GM10847 (cell line): Measurements from ENCODE around the gene DUSP28.
A peak's percentile ranks its signal among the peaks of the same experiment; 100 is the strongest.

ENCODE experiments used
- POLR2A ChIP-seq: IDR thresholded peaks from 2 replicates; pipeline ENCODE4 v1.6.1; 2011; ENCODE audit not compliant: insufficient read length; ENCODE audit errors: extremely low read depth

The DUSP28 gene

DNA sequence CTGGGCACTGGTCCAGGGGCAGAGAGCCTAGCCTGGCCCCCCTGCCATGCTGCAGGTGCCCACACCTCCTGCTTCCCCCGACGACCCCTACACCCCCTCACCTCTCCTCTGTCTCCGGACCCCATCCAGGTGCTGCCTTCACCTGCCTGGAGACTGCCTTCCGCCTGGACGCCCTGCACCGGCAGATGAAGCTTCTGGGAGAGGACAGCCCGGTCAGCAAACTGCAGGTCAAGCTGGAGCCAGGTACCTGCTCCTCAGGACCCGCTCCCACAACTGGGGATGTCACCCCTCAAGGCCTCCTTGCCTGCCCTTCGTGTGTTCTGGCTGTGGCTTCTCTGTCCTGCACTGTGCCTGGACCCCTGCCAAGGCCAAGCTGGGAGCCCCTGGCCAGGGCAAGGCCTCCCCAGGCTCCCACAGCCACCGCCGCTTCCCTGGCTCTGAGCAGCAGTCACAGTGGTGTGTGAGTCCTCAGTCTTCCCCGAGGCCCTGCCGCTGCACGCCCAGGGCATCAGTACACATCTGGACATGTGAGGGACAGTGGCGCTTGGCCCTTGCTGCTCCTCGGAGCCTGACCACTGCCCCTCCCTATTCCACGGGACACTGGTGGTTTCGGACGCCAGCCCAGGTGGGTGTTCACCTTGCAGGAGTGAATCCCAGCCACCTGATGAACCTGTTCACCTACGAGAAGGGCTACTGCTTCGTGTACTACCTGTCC is 14.4 kb downstream of the DUSP28 start:
- no peak for TF ChIP-seq POLR2A

GRCh38 chr2:240575101-240575965 is 15.2 kb downstream of the DUSP28 start:
- TF ChIP-seq POLR2A = no peak

DNA sequence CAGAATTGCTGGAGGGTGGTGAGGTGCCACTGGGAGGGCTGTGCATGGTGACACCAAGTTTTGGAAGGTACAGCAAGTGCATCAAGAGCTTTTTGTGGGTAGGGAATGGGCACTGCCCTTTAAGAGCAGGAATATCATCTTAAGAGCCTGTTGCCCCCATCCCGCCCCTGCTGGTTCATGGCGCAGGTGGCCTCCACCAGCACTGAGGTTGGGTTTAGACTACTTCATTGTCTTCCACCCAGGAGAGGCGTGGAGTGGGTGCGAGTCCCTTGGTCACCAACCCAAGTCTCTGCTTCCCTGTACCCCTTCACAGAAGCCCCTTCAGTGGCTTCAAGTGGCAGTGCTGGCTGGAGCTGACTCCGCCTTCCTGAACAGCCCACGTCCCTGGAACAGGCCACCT is 15.9 kb downstream of the DUSP28 start:
- no peak for TF ChIP-seq POLR2A

- TF ChIP-seq POLR2A = no peak
These were observed 16.5 kb downstream of the DUSP28 start for GRCh38 chr2:240576436-240577205.

DNA sequence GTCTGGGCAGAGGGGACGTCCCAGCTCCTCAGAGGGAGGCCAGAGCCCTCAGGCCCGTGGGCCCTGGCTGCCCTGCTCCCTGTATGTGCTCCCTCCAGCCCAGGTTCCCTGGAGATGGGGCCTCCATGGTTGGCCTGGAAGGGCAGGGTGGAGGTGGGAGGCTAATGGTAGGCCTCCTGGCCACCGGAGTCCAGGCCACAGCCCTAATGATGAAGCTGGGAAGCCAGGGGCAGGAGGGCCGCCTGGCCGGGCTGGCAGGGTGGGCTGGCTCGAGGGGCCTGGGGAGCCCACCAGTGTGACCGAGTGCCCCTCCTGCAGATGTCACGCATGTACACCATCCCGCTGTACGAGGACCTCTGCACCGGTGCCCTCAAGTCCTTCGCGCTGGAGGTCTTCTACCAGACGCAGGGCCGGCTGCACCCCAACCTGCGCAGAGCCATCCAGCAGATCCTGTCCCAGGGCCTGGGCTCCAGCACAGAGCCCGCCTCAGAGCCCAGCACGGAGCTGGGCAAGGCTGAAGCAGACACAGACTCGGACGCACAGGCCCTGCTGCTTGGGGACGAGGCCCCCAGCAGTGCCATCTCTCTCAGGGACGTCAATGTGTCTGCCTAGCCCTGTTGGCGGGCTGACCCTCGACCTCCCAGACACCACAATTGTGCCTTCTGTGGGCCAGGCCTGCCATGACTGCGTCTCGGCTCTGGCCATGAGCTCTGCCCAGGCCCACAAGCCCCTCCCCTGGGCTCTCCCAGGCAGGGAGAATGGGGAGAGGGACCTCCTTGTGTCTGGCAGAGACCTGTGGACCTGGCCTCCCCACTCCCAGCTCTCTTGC is 17.3 kb downstream of the DUSP28 start:
- TF ChIP-seq POLR2A = no peak

GRCh38 chr2:240578110-240578450 is 17.9 kb downstream of the DUSP28 start:
- TF ChIP-seq POLR2A = no peak

DNA sequence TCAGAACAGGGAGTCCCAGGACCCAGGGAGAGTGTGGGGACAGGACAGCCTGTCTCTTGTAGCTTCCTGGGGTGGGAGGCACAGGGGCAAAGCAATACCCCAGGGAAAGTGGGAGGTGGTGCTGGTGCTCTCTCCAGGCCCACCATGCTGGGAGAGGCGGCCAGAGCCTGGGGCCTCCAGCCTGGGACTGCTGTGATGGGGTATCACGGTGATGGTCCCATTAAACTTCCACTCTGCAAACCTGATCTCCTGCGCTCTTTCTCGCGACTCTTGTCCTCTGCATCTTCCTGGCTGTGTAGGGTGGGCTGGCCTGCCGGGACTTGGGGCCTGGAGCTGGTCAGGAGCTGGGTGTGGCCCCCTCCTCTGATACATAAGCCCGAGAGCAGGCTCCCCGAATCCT is 18.3 kb downstream of the DUSP28 start:
- no peak for TF ChIP-seq POLR2A

- no peak for TF ChIP-seq POLR2A
These were observed 19.1 kb downstream of the DUSP28 start for GRCh38 chr2:240579071-240579762.

DNA sequence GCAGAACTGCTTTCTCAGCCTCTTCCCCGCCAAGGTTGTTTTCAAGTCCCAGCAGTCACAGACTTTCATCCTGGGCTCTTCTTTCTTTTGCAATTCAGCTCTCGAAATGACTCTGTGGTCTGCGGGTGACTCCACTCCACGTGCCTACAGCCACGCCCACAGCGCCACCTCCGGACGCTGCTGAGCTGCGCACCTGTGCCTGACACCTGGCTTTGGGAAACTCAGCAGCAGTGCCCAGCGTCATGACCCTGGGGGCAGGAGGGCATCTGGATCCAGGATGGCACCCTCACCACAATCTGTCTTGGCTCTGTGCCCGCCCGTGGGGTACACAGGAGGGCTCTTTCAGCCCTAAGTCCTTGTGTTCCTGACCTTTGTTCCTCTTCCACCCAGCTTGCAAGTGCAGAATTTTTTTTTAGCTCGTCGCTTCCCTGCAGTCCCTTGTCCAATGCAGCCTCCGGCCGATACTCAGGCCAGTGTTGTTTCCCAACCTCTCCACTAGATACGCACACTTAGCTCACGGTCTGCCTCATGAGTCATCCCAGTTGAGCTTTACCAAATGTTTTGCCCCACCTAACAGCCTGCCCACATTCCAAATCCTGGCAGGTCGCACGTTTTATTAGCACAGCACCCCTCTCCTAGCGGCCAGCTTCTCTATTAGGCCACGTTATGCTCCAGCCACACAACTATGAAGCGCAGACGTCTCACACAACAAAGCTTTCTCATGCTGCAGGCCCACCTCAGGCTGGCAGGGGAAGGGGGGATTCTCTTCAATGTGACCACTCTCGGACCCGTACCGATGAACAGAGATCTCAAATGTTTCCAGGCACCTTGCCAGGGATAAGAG is 19.8 kb downstream of the DUSP28 start:
- no peak for TF ChIP-seq POLR2A

DNA sequence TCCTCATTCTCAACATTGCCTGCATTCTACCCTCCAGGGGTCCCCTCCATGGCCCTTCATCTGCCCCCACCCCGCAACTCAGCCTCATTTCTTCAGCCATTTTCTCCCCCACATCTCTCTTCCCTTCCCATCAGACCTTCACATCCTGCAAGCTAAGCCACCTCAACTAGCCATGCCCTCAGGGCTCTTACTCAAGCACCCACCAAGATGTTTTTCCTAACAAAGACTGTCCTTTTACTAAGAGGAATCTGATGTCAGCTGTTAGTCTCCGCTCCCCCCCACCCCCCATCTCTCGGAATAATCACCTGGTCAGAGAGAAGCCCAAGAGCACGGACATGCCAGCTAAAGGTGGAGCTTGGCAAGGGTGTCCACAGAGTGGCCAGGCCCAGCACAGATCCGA is 21.7 kb downstream of the DUSP28 start:
- TF ChIP-seq POLR2A = no peak

DNA sequence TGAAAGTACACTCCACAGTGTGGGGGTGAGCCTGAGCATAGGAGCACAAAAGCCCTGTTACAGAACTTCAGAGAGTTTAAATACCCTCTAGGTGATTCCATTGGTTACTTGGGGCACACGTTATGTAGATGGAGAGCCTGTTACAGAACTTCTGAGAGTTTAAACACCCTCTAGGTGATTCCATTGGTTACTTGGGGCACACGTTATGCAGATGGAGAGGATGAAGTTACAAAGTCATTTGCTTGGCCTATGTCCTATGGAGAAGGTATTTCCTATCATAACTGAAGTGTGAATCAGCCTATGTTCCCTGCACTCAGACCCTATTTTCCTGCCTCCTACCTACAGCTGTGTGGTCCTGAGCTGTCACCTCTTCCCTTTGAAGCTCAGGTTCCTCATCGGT is 22.6 kb downstream of the DUSP28 start:
- no peak for TF ChIP-seq POLR2A

- no peak for TF ChIP-seq POLR2A
These were observed 23.6 kb downstream of the DUSP28 start for GRCh38 chr2:240583774-240584173.

GRCh38 chr2:240584486-240585031 is 24.4 kb downstream of the DUSP28 start:
- peak; percentile 70 for TF ChIP-seq POLR2A
